GM12875 (cell line): ENCODE data around the gene NLGN4X.

ENCODE experiments used
- H3K4me3 ChIP-seq: one replicate; pipeline ENCODE4 v1.5.1; 2011; ENCODE audit warnings: low read depth, low read length, control low read depth
- CTCF ChIP-seq: IDR thresholded peaks from 2 replicates; pipeline ENCODE4 v1.5.1; 2011; ENCODE audit warnings: low read depth, mild to moderate bottlenecking, control low read depth, inconsistent platforms, low read length, moderate library complexity, borderline replicate concordance; ENCODE audit not compliant: insufficient read depth

NLGN4X gene

GRCh38 chrX:6227453-6227835 lies 1.2 kb downstream of the NLGN4X start:
- TF ChIP-seq CTCF, result no peak
- no peak overlapping the region for H3K4me3 ChIP-seq

GRCh38 chrX:6226596-6227452 lies 1.8 kb downstream of the NLGN4X start:
- no peak for TF ChIP-seq CTCF
- no peak overlapping the region for H3K4me3 ChIP-seq

- no peak overlapping the region for H3K4me3 ChIP-seq
- TF ChIP-seq CTCF, result no peak
These were observed 2.6 kb downstream of the NLGN4X start for GRCh38 chrX:6225911-6226595.

- TF ChIP-seq CTCF, result no peak
- H3K4me3 ChIP-seq, result no peak overlapping the region
These were observed 3.3 kb downstream of the NLGN4X start for GRCh38 chrX:6225288-6225910.

- TF ChIP-seq CTCF, result no peak
- H3K4me3 ChIP-seq, result no peak overlapping the region
These were observed 5.2 kb downstream of the NLGN4X start for GRCh38 chrX:6223516-6223915.

- H3K4me3 ChIP-seq, result no peak overlapping the region
- no peak for TF ChIP-seq CTCF
These were observed 18.4 kb downstream of the NLGN4X start for GRCh38 chrX:6210230-6210629.
